ENCODE data around the gene FOXK1. TPM values are rescaled to one million over a fixed set of nuclear protein-coding genes. Genes with fewer than 3 reads are reported as not detected.

FOXK1 gene
- total RNA-seq, 1 donor from 2014 or later: 30.4 TPM

GRCh38 chr7:4714161-4714700 is 32.1 kb downstream of the FOXK1 start:
- no peak for DNase-seq (ENCODE audit: low read depth)
- TF ChIP-seq CTCF (conservative IDR thresholded peaks at IDR 0.05; ENCODE audit: low read depth, low read length): no peak
- H3K4me3 ChIP-seq (ENCODE audit: low read depth, low read length): no peak overlapping the region

GRCh38 chr7:4714767-4715409 is 32.8 kb downstream of the FOXK1 start:
- DNase-seq (ENCODE audit: low read depth): no peak
- TF ChIP-seq CTCF (conservative IDR thresholded peaks at IDR 0.05; ENCODE audit: low read depth, low read length): no peak
- H3K4me3 ChIP-seq (ENCODE audit: low read depth, low read length): no peak overlapping the region

- no peak overlapping the region for H3K4me3 ChIP-seq (ENCODE audit: low read depth, low read length)
- TF ChIP-seq CTCF (conservative IDR thresholded peaks at IDR 0.05; ENCODE audit: low read depth, low read length): no peak
- DNase-seq (ENCODE audit: low read depth): no peak
These were observed 33.3 kb downstream of the FOXK1 start for GRCh38 chr7:4715410-4715776.

GRCh38 chr7:4716946-4717795 is 35.1 kb downstream of the FOXK1 start:
- no peak overlapping the region for H3K4me3 ChIP-seq (ENCODE audit: low read depth, low read length)
- TF ChIP-seq CTCF (conservative IDR thresholded peaks at IDR 0.05; ENCODE audit: low read depth, low read length): no peak
- no peak for DNase-seq (ENCODE audit: low read depth)

- TF ChIP-seq CTCF (conservative IDR thresholded peaks at IDR 0.05; ENCODE audit: low read depth, low read length): no peak
- DNase-seq (ENCODE audit: low read depth): no peak
- no peak overlapping the region for H3K4me3 ChIP-seq (ENCODE audit: low read depth, low read length)
These were observed 36.0 kb downstream of the FOXK1 start for GRCh38 chr7:4718075-4718474.

- no peak overlapping the region for H3K4me3 ChIP-seq (ENCODE audit: low read depth, low read length)
- no peak for DNase-seq (ENCODE audit: low read depth)
- no peak for TF ChIP-seq CTCF (conservative IDR thresholded peaks at IDR 0.05; ENCODE audit: low read depth, low read length)
These were observed 38.1 kb downstream of the FOXK1 start for GRCh38 chr7:4720225-4720624.

Measured in epithelial cell of proximal tubule (primary cell).